GM23248 (cell line): ENCODE measurements around the gene SH3TC1.

ENCODE experiments used
- EZH2 ChIP-seq: fragments of 200-600 bp; sonication (generic); IDR thresholded peaks from 2 replicates; pipeline ENCODE4 v1.6.1; 2018; ENCODE audit warnings: antibody characterized with exemption, mild to moderate bottlenecking; ENCODE audit not compliant: insufficient read depth, poor library complexity, severe bottlenecking
- EZH2phosphoT487 ChIP-seq: fragments of 200-600 bp; sonication (generic); IDR thresholded peaks from 2 replicates; pipeline ENCODE4 v1.6.1; 2018; ENCODE audit warnings: antibody characterized with exemption, moderate library complexity, mild to moderate bottlenecking, low read depth; ENCODE audit not compliant: insufficient read depth

DNA sequence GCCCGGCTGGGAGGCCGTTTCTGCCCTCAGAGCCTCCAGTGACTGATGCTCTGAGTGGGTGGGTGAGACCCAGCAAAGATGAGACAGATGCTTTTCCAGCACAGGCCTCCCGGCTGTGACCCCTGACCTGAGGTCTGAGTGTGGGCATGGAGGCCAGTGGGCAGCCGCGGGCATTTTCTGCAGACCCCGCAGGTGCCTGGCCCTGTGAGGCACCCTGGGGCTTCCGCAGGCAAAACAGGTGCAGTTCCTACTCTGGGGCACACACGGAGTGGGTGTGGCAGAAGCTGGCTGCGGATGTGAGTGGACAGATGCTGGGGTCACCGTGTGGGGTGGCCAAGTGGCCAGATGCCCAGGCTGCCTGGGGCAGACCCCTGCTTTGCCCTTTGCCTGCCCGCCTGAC is 85.3 kb downstream of the SH3TC1 start:
- TF ChIP-seq EZH2 (no peak), EZH2phosphoT487 (no peak)
